Measurements from ENCODE around the gene ZC3H18.

GRCh38 chr16:88531931-88532433, 38.2 kb upstream of the ZC3H18 start:
- no peak for TF ChIP-seq ZNF274 (IDR thresholded peaks at IDR 0.05; ENCODE audit: low read depth, low read length)
- TF ChIP-seq SIN3A (IDR thresholded peaks at IDR 0.05; ENCODE audit: low read depth) = no peak
- no peak for TF ChIP-seq EZH2phosphoT487 (IDR thresholded peaks at IDR 0.05; ENCODE audit: borderline replicate concordance)
